ENCODE data around the gene ITFG2. TPM values are rescaled to one million over a fixed set of nuclear protein-coding genes. Genes with fewer than 3 reads are reported as not detected.

Gene ITFG2
- total and polyA plus RNA-seq, 10 of the 15 experiments (the other 5 are each of a cell fraction or from before 2014, with no cell fraction given): 21.2 to 39.5 (median 25.9) TPM

DNA sequence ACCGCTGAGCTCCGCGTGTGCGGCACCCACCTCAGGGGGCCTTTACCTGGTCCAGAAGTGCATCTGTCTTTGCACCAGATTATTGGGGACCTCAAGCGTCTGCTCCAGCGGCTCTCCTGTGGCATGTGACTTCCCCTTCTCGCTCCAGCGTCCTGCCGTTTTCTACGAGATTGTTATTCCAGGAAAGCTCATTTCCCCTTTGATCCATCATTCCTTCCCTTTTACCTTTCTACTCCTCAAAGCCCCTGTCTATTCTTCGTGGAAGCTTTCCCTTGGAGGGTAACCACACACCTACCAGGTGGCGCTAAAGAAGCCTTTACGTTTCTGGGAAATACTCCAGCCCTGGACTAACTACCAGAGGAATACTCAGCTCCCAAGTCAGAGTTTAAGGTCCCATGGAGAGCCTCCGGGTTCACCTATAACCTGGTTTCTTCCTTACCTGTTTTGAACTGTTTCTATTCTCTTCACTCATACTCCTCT, 16.2 kb upstream of the ITFG2 start:
- Histone ChIP-seq H3K4me3 (peak overlapping the region; percentile 80), H3K4me1 (ENCODE audit: control insufficient read depth, insufficient read depth, low read length) (no peaks in the 10 kb centered on the region; the same call in 1 of the 2 replicates), H3K4me2 (ENCODE audit: control insufficient read depth, insufficient read depth) (peak overlapping the region; percentile 92), H2AFZ (ENCODE audit: control insufficient read depth, low read depth, low read length) (peak overlapping the region; percentile 89), H3K27me3 (replicated peaks in 1 of 2; ENCODE audit: control insufficient read depth in 2 of 2, insufficient read depth in 2 of 2, low read length in 1 of 2) (peaks cover 0 to 3% of the 10 kb centered on the region in 2 experiments; a peak in 1 of 4 replicates), H4K20me1 (ENCODE audit: control insufficient read depth, insufficient read depth) (no peaks in the 10 kb centered on the region; the same call in none of the 2 replicates), H3K9ac (ENCODE audit: control insufficient read depth, insufficient read depth, low read length) (peak overlapping the region; percentile 78), H3K36me3 (ENCODE audit: control insufficient read depth in 2 of 2, insufficient read depth in 2 of 2, low read length in 1 of 2) (peaks cover 15 to 20% of the 10 kb centered on the region in 2 experiments), H3K9me3 (replicated peaks; ENCODE audit: control insufficient read depth, insufficient read depth, low read length) (no peaks in the 10 kb centered on the region), H3K79me2 (ENCODE audit: control insufficient read depth, insufficient read depth, low read length) (peaks cover 25% of the 10 kb centered on the region), H3K27ac (ENCODE audit: control insufficient read depth, insufficient read depth) (peak overlapping the region; percentile 58)
- ChIA-PET SMC1A (ENCODE audit: uncharacterized antibody, unreplicated experiment) (interaction anchor here (0.6 to 3.1 kb wide), 3 partner anchors 17 to 81 kb away, joined by 3 to 10 read pairs (median 3); partner anchors contain the start of genes FOXM1, ITFG2 and RHNO1), CTCF (interaction anchor here (1.1 to 2.6 kb wide), 5 partner anchors 11 to 113 kb away, joined by 3 to 25 read pairs (median 5); partner anchors contain the start of gene ITFG2), RAD21 (ENCODE audit: unreplicated experiment) (interaction anchor here (0.9 to 1.9 kb wide), 2 partner anchors 11 to 18 kb away, joined by 3 to 13 read pairs; no protein-coding TSS in a partner anchor), POLR2A (interaction anchor here (0.5 to 2.4 kb wide), 3 partner anchors 11 to 18 kb away, joined by 4 to 12 read pairs (median 6); no protein-coding TSS in a partner anchor)
- intact Hi-C loops (cut with micrococcal nuclease; ENCODE audit: unreplicated experiment): no loop called here
- TF ChIP-seq MTA2 (IDR thresholded peaks at IDR 0.05; ENCODE audit: low read depth) (no peak), RUNX3 (IDR thresholded peaks at IDR 0.05; ENCODE audit: low read length) (peak; percentile 28; the same call in 1 of the 2 replicates), TBL1XR1 (IDR thresholded peaks at IDR 0.05; ENCODE audit: low read depth, low read length) (no peak), IKZF2 (IDR thresholded peaks at IDR 0.05) (peak in 1 of 2 experiments; percentile 24; a peak in 3 of 4 replicates), RELA (IDR thresholded peaks at IDR 0.05; ENCODE audit: borderline replicate concordance, partially characterized antibody) (no peak), NR2C1 (IDR thresholded peaks at IDR 0.05) (no peak), NR2F1 (conservative IDR thresholded peaks at IDR 0.05) (no peak), BHLHE40 (IDR thresholded peaks at IDR 0.05; ENCODE audit: borderline replicate concordance in 1 of 2, low read depth in 2 of 2, low read length in 1 of 2) (no peak), GATAD2B (conservative IDR thresholded peaks at IDR 0.05; ENCODE audit: low read depth) (no peak), IKZF1 (conservative IDR thresholded peaks at IDR 0.05) (no peak), ZNF24 (IDR thresholded peaks at IDR 0.05) (no peak), EP300 (IDR thresholded peaks at IDR 0.05; ENCODE audit: borderline replicate concordance in 1 of 2, control insufficient read depth in 1 of 2, low read depth in 2 of 2, low read length in 2 of 2) (no peak), SMAD5 (IDR thresholded peaks at IDR 0.05; ENCODE audit: low read depth) (no peak), NBN (IDR thresholded peaks at IDR 0.05) (0 out of 2 replicates have a peak, but pooled peaks have one; percentile 12)
- TF ChIP-seq, protein P1, sequence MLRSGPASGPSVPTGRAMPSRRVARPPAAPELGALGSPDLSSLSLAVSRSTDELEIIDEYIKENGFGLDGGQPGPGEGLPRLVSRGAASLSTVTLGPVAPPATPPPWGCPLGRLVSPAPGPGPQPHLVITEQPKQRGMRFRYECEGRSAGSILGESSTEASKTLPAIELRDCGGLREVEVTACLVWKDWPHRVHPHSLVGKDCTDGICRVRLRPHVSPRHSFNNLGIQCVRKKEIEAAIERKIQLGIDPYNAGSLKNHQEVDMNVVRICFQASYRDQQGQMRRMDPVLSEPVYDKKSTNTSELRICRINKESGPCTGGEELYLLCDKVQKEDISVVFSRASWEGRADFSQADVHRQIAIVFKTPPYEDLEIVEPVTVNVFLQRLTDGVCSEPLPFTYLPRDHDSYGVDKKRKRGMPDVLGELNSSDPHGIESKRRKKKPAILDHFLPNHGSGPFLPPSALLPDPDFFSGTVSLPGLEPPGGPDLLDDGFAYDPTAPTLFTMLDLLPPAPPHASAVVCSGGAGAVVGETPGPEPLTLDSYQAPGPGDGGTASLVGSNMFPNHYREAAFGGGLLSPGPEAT (IDR thresholded peaks at IDR 0.05; ENCODE audit: low read depth): peak; percentile 58; the same call in 1 of the 2 replicates
- TF ChIP-seq, protein P2, sequence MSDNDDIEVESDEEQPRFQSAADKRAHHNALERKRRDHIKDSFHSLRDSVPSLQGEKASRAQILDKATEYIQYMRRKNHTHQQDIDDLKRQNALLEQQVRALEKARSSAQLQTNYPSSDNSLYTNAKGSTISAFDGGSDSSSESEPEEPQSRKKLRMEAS (IDR thresholded peaks at IDR 0.05; ENCODE audit: low read depth, low read length): 0 out of 2 replicates have a peak, but pooled peaks have one; percentile 6
- TF ChIP-seq, protein P3, sequence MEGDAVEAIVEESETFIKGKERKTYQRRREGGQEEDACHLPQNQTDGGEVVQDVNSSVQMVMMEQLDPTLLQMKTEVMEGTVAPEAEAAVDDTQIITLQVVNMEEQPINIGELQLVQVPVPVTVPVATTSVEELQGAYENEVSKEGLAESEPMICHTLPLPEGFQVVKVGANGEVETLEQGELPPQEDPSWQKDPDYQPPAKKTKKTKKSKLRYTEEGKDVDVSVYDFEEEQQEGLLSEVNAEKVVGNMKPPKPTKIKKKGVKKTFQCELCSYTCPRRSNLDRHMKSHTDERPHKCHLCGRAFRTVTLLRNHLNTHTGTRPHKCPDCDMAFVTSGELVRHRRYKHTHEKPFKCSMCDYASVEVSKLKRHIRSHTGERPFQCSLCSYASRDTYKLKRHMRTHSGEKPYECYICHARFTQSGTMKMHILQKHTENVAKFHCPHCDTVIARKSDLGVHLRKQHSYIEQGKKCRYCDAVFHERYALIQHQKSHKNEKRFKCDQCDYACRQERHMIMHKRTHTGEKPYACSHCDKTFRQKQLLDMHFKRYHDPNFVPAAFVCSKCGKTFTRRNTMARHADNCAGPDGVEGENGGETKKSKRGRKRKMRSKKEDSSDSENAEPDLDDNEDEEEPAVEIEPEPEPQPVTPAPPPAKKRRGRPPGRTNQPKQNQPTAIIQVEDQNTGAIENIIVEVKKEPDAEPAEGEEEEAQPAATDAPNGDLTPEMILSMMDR (IDR thresholded peaks at IDR 0.05 in 2 of 3, conservative IDR thresholded peaks at IDR 0.05 in 1 of 3; ENCODE audit: control insufficient read depth in 2 of 3, extremely low read depth in 1 of 3, insufficient read depth in 1 of 3, low read depth in 3 of 3, low read length in 3 of 3): peak in 1 of 3 experiments; percentile 34; a peak in 2 of 6 replicates
- no peak for FAIRE-seq
- ATAC-seq: peak; percentile 16; the same call in 2 of the 3 replicates
- no peak for DNase-seq (ENCODE audit: low read depth, low spot score)
- WGBS (ENCODE audit: insufficient coverage, insufficient replicate concordance, low lambda C conversion rate, missing lambda C conversion rate): 1% methylated on average over 14 of the region's 14 CpGs
- in situ Hi-C loops (cut with MboI): no loop called here
- no TSS peak for BruUV-seq (replicated peaks)

Measured in GM12878 (cell line).